D721Med (cell line): ENCODE data around the gene LANCL3.
"Not testable (repeated sequence)": the region's sequence is repeated elsewhere in the genome, so short reads cannot be mapped to it uniquely, and the experiment has no call there.

ENCODE experiments used
- DNase-seq: peaks from one replicate; pipeline ENCODE4 v3.0.0; 2011; ENCODE audit warnings: low spot score; ENCODE audit not compliant: insufficient read length
- FAIRE-seq: peaks from 2 replicates; lab custom pipeline; 2011; peaks lifted over from hg19 to GRCh38; lab: Jason Lieb, UNC
- TF ChIP-seq, protein P1 (sequence below): IDR thresholded peaks from 2 replicates; pipeline ENCODE4 v1.5.1; 2012; ENCODE audit warnings: mild to moderate bottlenecking, control low read depth; ENCODE audit not compliant: insufficient read depth; ENCODE audit errors: missing control alignments

Gene LANCL3

DNA sequence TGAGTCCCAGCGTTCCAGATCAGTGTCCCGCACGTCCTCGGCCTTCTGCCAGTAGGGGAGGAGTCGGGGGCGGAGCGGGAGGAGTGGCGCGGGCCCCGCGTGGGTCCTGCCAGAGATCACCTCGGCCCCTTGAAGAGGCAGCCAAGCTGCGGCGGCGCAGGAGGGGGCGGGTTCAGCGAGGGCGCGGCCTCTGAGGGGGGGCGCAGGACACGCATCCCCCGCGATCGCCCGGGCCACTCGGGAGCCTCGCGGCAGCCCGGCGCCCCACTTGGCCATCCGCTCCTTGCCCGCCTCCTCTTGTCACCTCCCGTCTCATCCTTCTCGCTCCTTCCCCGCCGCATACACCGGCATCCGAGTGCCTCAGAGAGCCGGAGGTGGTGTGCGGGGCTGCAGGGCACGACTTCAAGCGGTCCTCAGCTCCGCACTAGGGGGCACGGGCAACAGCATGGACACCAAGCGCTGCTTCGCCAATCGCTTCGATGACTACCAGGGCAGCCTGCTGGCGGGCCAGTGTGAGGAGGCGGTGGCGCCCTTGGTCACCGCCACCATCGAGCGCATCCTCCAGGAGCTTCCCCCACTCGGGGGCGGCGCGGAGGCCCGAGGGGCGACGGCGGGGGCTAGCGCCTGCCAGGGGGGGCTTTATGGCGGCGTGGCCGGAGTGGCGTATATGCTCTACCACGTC, at the start of gene LANCL3:
Gene LANCL3 (plus strand): TSS at position 236 of the 682 bp plus-strand sequence. CDS start 210 bp downstream, at position 446.
- FAIRE-seq, DNase-seq: not testable (repeated sequence)

DNA sequence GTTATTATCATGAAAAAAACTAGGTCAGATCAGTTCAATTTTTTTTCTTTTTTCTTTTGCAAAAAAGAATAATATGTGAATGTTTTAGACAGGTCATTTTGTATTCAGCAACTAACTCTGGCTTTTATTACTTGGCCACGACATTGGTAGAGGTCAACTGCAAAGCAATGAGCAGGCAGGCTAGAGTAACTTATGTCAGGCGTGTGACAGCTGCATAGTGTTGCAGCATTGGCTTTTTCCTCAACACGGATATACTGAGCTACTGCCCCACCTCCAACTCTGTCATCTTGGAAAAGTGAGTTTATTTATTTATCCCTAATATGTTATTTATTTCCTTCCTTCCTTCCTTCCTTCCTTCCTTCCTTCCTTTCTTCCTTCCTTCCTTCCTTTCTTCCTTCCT, 47.8 kb upstream of the LANCL3 start:
- not testable (repeated sequence) for DNase-seq, FAIRE-seq

DNA sequence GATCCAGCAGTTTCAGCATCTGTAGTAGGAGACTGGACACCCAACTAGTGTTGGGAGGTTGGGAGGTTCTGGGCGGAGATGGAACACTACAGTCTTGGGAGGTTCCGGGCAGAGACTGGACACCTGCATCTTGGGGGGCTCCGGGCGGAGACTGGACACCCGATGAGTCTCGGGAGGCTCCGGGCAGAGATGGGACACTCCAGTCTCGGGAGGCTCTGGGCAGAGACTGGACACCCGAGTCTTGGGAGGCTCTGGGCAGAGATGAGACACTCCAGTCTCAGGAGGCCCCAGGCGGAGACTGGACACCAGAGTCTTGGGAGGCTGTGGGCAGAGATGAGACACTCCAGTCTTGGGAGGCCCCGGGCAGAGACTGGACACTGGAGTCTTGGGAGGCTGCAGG, 29.5 kb upstream of the LANCL3 start:
- TF ChIP-seq, protein P1, sequence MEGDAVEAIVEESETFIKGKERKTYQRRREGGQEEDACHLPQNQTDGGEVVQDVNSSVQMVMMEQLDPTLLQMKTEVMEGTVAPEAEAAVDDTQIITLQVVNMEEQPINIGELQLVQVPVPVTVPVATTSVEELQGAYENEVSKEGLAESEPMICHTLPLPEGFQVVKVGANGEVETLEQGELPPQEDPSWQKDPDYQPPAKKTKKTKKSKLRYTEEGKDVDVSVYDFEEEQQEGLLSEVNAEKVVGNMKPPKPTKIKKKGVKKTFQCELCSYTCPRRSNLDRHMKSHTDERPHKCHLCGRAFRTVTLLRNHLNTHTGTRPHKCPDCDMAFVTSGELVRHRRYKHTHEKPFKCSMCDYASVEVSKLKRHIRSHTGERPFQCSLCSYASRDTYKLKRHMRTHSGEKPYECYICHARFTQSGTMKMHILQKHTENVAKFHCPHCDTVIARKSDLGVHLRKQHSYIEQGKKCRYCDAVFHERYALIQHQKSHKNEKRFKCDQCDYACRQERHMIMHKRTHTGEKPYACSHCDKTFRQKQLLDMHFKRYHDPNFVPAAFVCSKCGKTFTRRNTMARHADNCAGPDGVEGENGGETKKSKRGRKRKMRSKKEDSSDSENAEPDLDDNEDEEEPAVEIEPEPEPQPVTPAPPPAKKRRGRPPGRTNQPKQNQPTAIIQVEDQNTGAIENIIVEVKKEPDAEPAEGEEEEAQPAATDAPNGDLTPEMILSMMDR = no peak
- FAIRE-seq = no peak
- no peak for DNase-seq

DNA sequence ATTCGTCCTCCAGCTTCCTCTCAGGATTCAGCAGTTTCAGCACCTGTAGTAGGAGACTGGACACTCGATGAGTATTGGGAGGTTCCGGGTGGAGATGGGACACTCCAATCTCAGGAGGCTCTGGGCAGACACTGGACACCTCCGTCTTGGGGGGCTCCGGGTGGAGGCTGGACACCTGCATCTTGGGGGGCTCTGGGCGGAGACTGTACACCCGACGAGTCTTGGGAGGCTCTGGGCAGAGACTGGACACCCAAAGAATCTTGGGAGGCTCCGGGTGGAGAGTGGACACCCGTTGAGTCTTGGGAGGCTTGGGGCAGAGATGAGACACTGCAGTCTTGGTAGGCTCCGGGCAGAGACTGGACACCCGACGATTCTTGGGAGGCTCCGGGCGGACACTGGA, 28.7 kb upstream of the LANCL3 start:
- DNase-seq = no peak
- no peak for FAIRE-seq
- TF ChIP-seq, protein P1 = no peak

DNA sequence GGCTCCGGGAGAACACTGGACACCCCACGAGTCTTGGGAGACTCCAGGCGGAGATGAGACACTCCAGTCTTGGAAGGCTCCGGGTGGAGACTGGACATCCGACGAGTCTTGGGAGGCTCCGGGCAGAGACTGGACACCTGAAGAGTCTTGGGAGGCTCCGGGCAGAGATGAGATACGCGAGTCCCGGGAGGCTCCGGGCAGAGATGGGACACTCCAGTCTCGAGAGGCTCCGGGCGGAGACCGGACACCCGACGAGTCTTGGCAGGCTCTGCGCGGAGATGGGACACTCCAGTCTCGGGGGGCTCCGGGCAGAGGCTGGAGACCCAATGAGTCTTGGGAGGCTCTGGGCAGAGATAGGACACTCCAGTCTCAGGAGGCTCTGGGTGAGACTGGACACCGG, 28.1 kb upstream of the LANCL3 start:
- DNase-seq = no peak
- no peak for FAIRE-seq
- TF ChIP-seq, protein P1 = no peak

DNA sequence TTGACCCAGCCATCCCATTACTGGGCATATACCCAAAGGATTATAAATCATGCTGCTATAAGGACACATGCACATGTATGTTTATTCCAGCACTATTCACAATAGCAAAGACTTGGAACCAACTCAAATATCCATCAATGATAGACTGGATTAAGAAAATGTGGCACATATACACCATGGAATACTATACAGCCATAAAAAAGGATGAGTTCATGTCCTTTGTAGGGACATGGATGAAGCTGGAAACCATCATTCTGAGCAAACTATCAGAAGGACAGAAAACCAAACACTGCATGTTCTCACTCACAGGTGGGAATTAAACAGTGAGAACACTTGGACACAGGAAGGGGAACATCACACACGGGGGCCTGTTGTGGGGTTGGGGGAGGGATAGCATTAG, 26.9 kb upstream of the LANCL3 start:
- not testable (repeated sequence) for FAIRE-seq, DNase-seq

DNA sequence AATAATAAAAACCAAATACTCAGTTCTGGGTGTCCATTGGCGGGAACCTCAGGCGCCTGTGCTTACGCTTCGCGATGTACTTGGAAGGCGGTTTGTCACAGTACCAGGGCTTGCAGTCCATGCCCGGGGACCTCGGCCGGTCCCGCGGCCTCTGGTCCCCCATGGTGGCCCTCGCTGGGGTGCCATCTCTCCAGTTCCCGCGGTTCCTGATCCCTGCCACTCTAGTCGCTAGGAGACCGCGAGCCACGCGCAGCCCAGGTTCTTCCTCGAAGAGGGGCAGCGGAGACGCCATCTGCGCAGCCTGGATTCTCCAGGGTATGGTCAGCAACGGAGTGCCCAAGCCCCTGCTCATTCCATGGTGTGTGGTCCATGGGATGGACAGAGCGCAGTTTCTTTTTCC, 26.4 kb upstream of the LANCL3 start:
- DNase-seq (no peak), FAIRE-seq (no peak)
- TF ChIP-seq, protein P1 = no peak

DNA sequence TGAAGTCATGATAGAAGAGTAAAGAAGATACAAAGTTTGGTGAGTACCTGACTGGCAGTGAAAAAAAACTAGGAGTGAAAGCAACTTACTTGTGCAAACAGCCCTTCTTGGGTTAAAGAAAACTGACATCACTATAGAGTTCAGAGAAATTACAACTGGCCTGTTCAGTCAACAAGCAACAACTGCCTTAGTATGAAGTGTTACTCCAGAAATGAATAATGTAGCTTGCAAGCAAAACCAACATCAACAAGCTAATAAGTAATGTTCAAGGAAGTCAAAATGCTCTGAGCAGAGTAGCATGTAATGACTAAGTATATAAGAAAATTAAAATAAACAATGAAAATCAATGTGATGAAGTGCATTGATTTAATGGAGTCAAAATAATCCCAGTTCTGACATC, 21.8 kb upstream of the LANCL3 start:
- FAIRE-seq, DNase-seq: not testable (repeated sequence)

DNA sequence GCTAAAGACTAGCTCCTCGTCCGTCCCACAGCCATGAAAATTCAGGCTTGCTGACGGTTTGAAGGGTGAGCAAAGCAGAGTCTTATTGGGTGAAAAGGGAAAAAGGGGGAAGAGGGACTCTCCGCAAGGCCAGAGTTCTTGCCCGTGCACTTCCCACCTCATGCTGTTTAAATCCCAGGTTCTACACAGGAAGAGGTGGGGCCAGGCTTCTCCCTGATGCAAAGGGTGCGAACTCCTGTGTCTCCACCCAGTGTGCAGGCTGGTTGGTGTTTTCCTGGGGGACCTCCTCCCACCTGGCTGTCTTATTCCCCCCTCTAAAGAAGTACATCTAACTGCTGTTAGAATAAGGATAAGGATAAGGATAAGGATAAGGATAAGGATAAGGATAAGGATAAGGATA, 18.0 kb upstream of the LANCL3 start:
- no peak for FAIRE-seq
- TF ChIP-seq, protein P1 = no peak
- DNase-seq = no peak

DNA sequence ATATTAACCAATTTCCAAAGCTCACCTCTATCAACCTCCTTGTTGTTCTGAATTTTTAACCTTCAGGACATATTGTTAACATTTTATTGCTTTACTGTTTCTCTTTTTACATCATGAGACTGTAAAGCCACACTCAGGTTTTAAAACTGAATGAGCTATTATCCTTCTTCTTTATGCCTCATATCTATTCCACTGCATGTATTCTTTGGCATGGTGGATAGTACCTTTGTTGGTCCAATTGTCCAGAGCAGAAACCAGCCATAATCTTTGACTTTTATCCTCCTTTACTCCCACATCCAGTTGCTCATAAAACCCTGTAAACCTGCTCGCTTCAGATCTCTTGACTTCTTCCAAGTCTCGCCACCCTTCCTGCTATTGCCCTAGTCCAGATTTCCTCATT, 6.2 kb upstream of the LANCL3 start:
- FAIRE-seq, DNase-seq: not testable (repeated sequence)

DNA sequence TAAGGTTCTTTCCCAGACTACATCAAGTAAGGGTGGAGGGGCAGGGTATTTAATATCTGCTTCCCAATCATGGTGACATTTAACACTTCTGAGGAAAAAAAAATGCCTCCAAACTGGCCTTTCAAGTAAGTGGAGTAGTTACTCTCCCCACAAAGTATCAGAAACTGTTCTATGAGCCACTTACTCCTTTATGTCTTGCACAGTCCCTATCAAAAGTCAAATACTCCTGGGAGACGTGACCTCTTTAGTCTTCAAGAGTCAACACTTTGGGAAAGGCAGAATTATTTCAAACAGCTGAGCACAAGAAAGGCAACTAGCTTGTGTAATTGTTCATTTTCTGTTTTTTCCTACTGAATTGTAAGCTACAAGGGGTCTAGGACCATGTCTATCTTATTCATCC, 1.1 kb upstream of the LANCL3 start:
- FAIRE-seq = not testable (repeated sequence)

DNA sequence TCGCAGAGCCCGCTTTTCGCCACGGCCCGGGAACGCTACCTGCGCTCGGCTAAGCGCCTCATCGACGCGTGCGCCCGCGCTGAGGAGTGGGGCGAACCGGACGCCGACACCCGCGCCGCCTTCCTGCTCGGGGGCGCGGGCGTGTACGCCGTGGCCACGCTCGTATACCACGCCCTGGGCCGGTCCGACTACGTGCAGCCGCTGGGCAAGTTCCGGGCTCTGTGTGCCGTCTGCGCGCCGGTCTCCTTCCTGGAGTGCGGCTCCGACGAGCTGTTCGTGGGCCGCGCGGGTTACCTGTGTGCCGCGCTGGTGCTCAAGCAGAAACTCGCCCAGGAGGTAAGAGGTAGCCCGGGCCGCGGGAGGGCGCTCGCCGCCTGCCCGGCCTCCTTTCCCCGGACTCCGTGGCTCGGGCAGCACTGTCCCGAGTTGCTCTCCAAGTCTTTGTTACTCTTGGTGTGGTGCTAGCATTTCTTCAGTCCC, 687 bp downstream of the LANCL3 start:
- DNase-seq, FAIRE-seq: not testable (repeated sequence)

More for the DNA sequence above, 1.1 kb upstream of the LANCL3 start:
- not testable (repeated sequence) for DNase-seq

DNA sequence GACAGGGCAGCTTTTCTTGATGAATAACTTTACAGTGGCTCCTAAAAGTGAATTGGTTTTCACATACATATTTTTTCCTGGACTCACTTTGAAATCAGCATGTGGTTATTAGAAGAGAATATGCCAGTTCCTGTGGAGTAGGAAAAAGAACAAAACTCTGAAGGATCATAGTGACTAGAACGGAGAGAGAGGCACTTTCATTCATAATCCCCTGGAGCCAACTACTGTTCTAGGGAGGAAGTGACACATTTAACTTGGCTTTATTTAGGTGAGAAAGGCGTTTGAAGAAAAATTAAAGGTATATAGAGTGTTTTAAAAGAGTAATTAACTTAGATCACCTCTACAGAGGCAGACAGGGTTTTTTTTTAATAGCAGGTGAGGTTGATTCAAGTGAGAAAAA, 1.7 kb downstream of the LANCL3 start:
- not testable (repeated sequence) for DNase-seq, FAIRE-seq
